ENCODE measurements around the gene ARL8B. TPM values are rescaled to one million over a fixed set of nuclear protein-coding genes. Genes with fewer than 3 reads are reported as not detected.
A peak's percentile ranks its signal among the peaks of the same experiment; 100 is the strongest.

Gene ARL8B
- total and polyA plus RNA-seq, 9 donors = 27.1 to 70.6 (median 49.8) TPM

GRCh38 chr3:5217824-5218595 is 95.9 kb downstream of the ARL8B start:
- H3K9me3 ChIP-seq = no peaks in the 10 kb centered on the region

GRCh38 chr3:5218815-5219214 is 96.7 kb downstream of the ARL8B start:
- no peak for DNase-seq
- Histone ChIP-seq H3K27me3 (no peaks in the 10 kb centered on the region), H3K4me1 (ENCODE audit: insufficient read depth) (peaks cover 2% of the 10 kb centered on the region), H3K9me3 (no peaks in the 10 kb centered on the region), H3K4me3 (no peak overlapping the region), H3K36me3 (no peaks in the 10 kb centered on the region), H3K27ac (no peak overlapping the region)
- intact Hi-C loops (cut with DNase I) = no loop called here
- WGBS, 3 donors = 44 to 62% (median 59%) methylated on average over 5 of the region's 5 CpGs
- TF ChIP-seq POLR2A (IDR thresholded peaks at IDR 0.05) (no peak), EP300 (IDR thresholded peaks at IDR 0.05) (no peak), CTCF (IDR thresholded peaks at IDR 0.05) (no peak)

More at GRCh38 chr3:5217824-5218595, 95.9 kb downstream of the ARL8B start:
- intact Hi-C loops (cut with DNase I) = no loop called here
- Histone ChIP-seq H3K27me3 (no peaks in the 10 kb centered on the region), H3K27ac (no peak overlapping the region), H3K36me3 (no peaks in the 10 kb centered on the region), H3K4me3 (no peak overlapping the region), H3K4me1 (ENCODE audit: insufficient read depth) (peaks cover 2% of the 10 kb centered on the region)
- DNase-seq = peak; percentile 34 to 64 (median 49)
- TF ChIP-seq EP300 (IDR thresholded peaks at IDR 0.05) = no peak
- TF ChIP-seq POLR2A (IDR thresholded peaks at IDR 0.05) = no peak
- no peak for TF ChIP-seq CTCF (IDR thresholded peaks at IDR 0.05)
- WGBS, 3 donors = 39 to 46% (median 41%) methylated on average over 9 of the region's 9 CpGs

- Histone ChIP-seq H3K9me3 (no peaks in the 10 kb centered on the region), H3K4me3 (no peak overlapping the region), H3K36me3 (no peaks in the 10 kb centered on the region), H3K4me1 (ENCODE audit: insufficient read depth) (peaks cover 2% of the 10 kb centered on the region), H3K27me3 (no peaks in the 10 kb centered on the region), H3K27ac (no peak overlapping the region)
- 78 to 81% (median 80%) methylated on average over 4 of the region's 4 CpGs for WGBS, 3 donors
- no peak for TF ChIP-seq EP300 (IDR thresholded peaks at IDR 0.05)
- no peak for TF ChIP-seq CTCF (IDR thresholded peaks at IDR 0.05)
- TF ChIP-seq POLR2A (IDR thresholded peaks at IDR 0.05) = no peak
- intact Hi-C loops (cut with DNase I) = no loop called here
- DNase-seq = no peak
These were observed 97.1 kb downstream of the ARL8B start for GRCh38 chr3:5219216-5219615.

- TF ChIP-seq EP300 (IDR thresholded peaks at IDR 0.05) (no peak), CTCF (IDR thresholded peaks at IDR 0.05) (no peak)
- Histone ChIP-seq H3K36me3 (no peaks in the 10 kb centered on the region), H3K4me3 (no peak overlapping the region), H3K27ac (no peak overlapping the region), H3K9me3 (no peaks in the 10 kb centered on the region), H3K27me3 (no peaks in the 10 kb centered on the region), H3K4me1 (ENCODE audit: insufficient read depth) (peaks cover 2% of the 10 kb centered on the region)
- 67 to 81% (median 73%) methylated on average over 5 of the region's 5 CpGs for WGBS, 3 donors
- intact Hi-C loops (cut with DNase I) = no loop called here
- DNase-seq = no peak
These were observed 98.1 kb downstream of the ARL8B start for GRCh38 chr3:5220193-5220592.

All from ovary (tissue), 9 donors.